Stimulated activated CD8-positive, alpha-beta memory T cell treated with anti-CD3 and anti-CD28 coated beads, Interleukin-15, amount 100 ng/mL, for 4 hours (primary cell): ENCODE measurements around the gene RNF40.
A peak's percentile ranks its signal among the peaks of the same experiment; 100 is the strongest.

Experiments used
- DNase-seq, 2 donors: peaks; one replicate each; pipeline ENCODE4 v3.0.0-alpha.2; 2020; ENCODE audit warnings: low read depth in 2 of 2

The RNF40 gene

DNA sequence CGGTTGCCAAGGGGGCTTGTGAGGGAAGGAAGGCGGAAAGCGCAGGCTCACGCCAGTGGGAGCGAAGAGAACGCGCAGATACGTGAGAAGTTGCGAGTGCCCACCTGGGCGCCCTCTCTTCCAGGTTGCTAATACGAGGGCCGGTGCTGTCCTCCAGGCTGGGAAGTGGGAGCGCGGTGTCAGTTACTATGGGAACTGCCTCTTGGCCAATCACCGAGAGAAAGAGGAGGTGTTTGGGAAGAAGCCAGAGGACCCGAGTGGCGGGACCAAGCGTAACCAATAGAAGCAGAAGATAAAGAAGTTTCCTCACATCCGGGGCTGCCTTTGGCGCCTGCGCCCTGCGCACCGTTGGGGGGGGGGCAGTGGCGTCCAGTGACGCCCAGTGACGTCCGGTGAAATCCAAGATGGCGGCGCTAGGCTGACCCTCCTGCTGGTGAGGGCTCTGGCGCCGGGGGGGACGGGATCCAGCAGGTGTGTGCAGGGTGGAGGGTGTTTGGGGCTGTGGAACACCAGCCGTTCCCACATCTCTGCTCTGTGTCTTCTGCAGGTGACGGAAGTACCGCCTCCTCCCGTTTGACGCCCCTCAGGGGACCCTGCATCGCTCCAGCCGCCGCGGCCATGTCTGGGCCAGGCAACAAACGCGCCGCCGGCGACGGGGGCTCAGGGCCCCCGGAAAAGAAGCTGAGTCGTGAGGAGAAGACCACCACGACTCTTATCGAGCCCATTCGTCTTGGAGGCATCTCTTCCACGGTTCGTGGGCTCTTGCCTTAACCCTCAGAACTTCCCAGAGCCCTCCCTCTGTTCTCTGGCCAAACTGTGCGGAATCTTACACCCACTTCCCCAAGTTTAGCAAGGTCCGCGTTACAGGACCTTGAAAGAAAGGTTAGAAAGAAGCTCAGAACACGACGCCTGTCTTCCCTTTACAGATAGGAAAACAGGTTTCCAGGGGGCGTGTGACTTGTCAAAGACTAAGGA is at the start of gene RNF40, which contains the start of gene CFAP119:
TSS of gene RNF40 (plus strand) at position 395 of the 975 bp plus-strand sequence. CDS start at position 619, 224 bp downstream.
TSS of gene CFAP119 (minus strand) at position 135 of the 975 bp plus-strand sequence. CDS start 314 bp downstream, outside the sequence.
- DNase-seq = peak; percentile 80 to 82

DNA sequence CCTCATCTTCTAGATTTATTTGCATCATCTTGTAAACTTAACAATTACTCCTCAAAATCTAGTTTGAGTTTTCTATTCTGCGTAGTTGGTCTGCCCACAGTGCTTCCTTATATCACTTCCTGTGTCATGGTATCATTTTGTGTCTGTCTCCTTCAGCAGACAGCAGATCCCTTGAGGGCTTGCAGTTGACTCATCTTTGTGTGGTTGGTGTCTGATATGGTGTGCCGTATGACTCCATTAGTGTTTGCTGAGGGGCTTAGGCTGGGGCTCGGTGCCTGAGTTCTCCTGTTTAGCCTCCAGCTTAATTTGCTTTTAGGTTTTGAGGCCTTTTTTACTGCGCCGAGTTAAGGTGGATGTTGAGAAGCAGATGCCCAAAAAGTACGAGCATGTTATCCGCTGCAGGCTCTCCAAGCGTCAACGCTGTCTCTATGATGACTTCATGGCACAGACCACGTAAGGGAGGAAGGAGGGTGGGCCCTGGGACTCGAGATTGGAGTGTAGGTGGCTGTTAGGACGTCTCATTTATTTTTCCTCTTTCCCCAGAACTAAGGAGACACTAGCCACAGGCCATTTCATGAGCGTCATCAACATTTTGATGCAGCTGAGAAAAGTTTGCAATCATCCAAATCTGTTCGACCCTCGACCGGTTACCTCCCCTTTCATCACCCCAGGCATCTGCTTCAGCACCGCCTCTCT is 46.2 kb upstream of the RNF40 start:
- DNase-seq = peak; percentile 18 to 43

- DNase-seq = no peak
Observed at GRCh38 chr16:30720086-30720485, 42.0 kb upstream of the RNF40 start.

GRCh38 chr16:30720694-30721093 is 41.4 kb upstream of the RNF40 start:
- no peak for DNase-seq

DNA sequence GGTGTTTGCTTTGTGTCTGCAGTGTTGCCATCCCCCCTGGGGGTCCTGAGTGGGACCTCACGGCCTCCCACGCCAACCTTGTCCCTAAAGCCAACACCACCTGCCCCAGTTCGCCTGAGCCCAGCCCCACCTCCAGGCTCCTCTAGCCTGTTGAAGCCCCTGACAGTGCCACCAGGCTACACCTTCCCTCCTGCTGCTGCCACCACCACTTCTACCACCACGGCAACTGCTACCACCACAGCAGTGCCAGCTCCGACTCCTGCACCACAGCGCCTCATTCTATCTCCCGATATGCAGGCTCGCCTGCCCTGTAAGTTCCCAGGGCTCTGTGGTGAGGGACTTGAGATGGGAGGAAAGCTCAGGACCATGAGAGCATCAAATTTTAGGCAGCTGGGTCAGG is 41.0 kb upstream of the RNF40 start:
- no peak for DNase-seq

- no peak for DNase-seq
Observed at GRCh38 chr16:30721606-30722005, 40.5 kb upstream of the RNF40 start.

- no peak for DNase-seq
Observed at GRCh38 chr16:30722443-30722842, 39.7 kb upstream of the RNF40 start.

DNA sequence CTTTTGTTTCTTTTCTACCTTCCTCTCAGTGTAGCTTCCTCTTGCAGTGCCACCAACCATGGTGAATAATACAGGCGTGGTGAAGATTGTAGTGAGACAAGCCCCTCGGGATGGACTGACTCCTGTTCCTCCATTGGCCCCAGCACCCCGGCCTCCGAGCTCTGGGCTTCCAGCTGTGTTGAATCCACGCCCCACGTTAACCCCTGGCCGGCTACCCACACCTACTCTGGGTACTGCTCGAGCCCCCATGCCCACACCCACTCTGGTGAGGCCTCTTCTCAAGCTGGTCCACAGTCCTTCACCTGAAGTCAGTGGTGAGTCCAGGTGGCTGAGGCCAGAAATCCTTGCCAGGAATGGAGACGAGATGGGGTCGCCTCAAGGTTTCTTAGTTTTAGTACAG is 39.2 kb upstream of the RNF40 start:
- no peak for DNase-seq

DNA sequence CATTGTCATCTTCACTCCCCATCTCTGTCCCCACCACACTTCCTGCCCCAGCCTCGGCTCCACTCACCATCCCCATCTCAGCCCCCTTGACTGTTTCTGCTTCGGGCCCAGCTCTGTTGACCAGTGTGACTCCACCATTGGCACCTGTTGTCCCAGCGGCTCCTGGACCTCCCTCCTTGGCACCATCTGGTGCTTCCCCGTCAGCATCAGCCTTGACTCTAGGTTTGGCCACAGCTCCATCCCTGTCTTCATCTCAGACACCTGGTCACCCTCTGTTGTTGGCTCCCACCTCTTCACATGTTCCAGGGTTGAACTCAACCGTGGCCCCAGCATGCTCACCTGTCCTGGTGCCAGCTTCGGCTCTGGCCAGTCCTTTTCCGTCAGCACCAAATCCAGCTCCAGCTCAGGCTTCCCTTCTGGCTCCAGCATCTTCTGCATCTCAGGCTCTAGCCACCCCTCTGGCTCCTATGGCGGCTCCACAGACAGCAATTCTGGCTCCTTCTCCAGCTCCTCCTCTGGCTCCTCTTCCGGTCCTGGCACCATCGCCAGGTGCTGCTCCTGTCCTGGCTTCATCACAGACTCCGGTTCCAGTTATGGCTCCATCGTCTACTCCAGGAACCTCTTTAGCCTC is 38.3 kb upstream of the RNF40 start:
- no peak for DNase-seq

DNA sequence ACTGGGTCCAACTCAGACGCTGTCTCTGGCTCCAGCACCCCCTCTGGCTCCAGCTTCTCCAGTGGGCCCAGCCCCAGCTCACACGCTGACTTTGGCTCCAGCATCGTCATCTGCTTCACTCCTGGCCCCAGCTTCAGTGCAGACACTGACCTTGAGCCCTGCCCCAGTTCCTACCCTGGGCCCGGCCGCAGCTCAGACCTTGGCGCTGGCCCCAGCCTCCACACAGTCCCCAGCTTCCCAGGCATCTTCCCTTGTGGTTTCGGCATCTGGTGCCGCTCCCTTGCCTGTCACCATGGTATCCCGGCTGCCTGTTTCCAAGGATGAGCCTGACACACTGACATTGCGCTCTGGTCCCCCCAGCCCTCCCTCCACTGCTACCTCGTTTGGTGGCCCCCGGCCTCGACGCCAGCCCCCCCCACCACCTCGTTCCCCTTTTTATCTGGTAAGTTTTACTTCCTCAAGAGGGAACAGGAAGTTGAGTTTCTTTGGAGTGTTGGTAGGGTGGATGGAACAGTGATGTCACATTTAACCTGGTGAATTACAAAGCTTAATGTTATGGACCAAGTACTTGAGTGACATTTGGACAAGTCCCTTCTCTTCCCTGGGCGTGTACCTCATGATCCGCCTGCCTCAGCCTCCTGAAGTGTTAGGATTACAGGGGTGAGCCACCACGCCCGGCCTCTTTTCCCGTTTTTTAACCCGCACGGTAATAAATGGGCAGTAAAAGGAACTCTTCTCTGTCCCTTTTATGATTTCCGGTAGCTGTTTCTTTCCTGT is 37.3 kb upstream of the RNF40 start:
- DNase-seq = no peak

DNA sequence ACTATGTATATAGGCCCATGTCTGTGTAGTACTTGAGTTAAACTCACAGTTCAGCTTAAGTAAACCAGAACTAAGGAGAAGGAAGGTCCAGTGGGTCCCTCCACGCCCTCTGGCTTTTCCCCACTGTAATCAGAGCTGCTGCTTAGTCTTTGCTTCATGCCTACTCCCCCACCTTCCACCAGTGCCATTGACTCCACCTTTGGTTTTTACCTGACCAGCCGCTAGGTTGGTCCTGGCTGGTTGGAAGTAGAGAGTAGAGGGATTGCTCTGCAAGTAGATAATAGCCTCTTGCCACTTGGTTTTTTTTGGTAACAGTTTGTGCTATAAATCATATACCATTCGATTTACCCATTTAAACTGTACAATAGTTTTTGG is 36.7 kb upstream of the RNF40 start:
- no peak for DNase-seq

- DNase-seq = no peak
Observed at GRCh38 chr16:30728321-30728720, 33.8 kb upstream of the RNF40 start.

GRCh38 chr16:30728899-30729672 is 33.0 kb upstream of the RNF40 start:
- DNase-seq = no peak

DNA sequence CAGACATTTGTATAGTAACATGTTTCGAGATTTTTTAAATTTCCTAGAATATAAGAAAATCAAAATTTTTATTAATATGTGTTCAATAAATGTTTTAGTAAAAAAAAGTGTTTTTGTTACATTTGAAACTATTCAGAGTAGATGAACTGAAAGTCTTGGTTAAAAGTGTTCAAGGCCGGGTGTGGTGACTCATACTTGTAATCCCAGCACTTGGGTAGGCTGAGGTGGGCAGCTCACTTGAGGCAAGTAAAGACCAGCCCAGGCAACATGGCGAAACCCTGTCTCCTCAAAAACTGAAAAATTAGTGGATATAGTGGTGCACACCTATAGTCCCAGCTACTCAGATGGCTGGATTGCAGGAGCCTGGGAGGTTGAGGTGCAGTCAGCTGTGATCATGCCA is 30.7 kb upstream of the RNF40 start:
- no peak for DNase-seq

DNA sequence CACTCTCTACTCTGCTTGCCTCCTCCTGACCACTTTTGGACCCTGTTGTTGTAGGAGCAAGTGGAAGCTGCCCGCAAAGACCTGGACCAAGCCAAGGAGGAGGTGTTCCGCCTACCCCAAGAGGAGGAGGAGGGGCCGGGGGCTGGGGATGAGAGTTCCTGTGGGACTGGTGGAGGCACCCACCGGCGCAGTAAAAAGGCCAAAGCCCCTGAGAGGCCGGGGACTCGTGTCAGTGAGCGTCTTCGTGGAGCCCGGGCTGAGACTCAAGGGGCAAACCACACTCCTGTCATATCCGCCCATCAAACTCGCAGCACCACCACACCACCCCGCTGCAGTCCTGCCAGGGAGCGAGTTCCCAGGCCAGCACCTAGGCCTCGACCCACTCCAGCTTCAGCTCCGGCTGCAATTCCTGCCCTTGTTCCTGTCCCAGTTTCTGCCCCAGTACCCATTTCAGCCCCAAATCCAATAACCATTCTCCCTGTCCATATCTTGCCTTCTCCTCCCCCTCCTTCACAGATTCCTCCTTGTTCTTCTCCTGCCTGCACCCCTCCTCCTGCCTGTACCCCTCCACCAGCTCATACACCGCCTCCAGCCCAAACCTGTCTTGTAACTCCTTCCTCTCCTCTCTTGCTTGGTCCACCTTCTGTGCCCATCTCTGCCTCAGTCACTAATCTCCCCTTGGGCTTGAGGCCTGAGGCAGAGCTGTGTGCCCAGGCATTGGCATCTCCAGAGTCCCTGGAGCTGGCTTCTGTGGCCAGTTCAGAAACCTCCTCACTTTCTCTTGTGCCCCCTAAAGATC is 24.9 kb upstream of the RNF40 start:
- DNase-seq = no peak

DNA sequence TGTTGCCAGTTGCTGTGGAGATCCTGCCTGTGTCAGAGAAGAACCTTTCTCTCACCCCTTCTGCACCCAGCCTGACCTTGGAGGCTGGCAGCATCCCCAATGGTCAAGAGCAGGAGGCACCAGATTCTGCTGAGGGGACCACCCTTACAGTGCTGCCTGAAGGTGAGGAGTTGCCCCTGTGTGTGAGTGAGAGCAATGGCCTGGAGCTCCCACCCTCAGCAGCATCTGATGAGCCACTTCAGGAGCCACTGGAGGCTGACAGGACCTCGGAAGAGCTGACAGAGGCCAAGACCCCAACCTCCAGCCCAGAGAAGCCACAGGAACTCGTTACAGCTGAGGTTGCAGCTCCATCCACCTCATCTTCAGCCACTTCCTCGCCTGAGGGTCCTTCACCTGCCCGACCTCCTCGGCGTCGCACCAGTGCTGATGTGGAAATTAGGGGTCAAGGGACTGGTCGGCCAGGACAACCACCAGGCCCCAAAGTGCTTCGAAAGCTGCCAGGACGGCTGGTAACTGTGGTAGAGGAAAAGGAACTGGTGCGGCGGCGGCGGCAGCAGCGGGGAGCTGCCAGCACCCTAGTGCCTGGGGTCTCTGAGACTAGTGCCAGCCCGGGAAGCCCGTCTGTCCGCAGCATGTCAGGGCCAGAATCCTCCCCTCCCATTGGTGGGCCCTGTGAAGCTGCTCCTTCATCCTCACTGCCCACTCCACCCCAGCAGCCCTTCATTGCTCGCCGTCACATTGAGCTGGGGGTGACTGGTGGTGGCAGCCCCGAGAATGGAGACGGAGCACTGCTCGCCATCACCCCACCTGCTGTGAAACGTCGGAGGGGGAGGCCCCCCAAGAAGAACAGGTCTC is 24.1 kb upstream of the RNF40 start:
- no peak for DNase-seq

DNA sequence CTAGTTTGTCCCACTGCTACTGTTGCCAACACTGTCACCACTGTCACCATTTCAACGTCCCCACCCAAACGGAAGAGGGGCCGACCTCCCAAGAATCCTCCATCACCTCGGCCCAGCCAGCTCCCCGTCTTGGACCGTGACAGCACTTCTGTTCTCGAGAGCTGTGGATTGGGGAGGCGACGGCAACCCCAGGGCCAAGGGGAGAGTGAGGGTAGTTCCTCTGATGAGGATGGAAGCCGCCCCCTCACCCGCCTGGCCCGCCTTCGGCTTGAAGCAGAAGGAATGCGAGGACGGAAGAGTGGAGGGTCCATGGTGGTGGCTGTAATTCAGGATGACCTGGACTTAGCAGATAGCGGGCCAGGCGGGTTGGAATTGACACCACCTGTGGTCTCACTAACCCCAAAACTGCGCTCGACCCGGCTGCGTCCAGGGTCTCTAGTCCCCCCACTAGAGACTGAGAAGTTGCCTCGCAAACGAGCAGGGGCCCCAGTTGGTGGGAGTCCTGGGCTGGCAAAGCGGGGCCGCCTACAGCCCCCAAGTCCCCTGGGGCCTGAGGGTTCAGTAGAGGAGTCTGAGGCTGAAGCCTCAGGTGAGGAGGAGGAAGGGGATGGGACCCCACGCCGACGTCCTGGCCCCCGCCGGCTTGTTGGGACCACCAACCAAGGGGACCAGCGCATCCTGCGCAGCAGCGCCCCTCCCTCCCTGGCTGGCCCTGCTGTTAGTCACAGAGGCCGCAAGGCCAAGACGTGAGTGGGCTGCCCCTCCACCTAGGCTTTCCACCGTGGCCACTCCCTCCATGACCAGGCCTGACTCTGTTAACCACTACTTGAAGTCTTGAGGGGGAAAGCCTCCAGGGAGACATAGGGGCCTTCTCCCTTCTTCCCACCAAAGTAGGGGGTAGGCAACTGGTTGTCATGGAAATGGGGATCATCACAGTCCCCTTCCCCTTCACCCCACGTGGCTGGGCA is 22.9 kb upstream of the RNF40 start:
- no peak for DNase-seq
